ENCODE results near the gene KIRREL3.

DNA sequence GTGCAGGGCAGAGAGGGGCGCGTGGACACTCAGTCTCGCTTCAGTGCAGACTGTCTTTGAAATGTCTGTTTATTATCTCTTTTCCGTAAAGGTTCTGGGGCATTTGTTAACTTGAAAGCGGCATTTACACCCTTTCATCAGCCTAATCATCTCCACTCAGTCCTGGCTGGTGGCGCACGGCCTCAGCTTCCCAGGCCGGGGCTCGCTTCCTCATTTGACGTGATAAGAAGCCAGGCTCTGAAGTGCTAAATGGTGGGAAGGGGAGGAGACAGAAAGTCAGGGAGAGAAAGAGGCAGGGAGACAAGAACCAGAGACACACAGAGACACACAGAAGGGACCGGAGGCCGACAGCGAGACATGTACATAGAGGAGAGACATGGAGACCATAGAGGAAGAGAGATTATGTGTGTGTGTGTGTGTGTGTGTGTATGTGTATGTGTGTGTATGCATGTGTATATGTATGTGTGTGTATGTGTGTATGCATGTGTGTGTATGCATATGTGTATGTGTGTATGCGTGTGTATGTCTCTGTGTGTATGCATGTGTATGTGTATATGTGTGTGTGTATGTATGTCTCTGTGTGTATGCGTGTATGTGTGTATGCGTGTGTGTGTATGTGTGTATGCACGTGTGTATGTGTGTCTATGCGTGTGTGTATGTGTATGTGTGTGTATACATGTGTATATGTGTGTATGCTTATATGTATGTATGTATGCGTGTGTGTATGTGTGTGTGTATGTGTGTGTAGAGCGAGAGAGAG lies 543.6 kb downstream of the KIRREL3 start:
- TF ChIP-seq, protein P1, sequence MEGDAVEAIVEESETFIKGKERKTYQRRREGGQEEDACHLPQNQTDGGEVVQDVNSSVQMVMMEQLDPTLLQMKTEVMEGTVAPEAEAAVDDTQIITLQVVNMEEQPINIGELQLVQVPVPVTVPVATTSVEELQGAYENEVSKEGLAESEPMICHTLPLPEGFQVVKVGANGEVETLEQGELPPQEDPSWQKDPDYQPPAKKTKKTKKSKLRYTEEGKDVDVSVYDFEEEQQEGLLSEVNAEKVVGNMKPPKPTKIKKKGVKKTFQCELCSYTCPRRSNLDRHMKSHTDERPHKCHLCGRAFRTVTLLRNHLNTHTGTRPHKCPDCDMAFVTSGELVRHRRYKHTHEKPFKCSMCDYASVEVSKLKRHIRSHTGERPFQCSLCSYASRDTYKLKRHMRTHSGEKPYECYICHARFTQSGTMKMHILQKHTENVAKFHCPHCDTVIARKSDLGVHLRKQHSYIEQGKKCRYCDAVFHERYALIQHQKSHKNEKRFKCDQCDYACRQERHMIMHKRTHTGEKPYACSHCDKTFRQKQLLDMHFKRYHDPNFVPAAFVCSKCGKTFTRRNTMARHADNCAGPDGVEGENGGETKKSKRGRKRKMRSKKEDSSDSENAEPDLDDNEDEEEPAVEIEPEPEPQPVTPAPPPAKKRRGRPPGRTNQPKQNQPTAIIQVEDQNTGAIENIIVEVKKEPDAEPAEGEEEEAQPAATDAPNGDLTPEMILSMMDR (conservative IDR thresholded peaks at IDR 0.05): no peak
- TF ChIP-seq ZFX (IDR thresholded peaks at IDR 0.05): no peak
